Neural cell (in vitro differentiated cells): ENCODE results near the gene KCNQ5. TPM values are rescaled to one million over a fixed set of nuclear protein-coding genes. Genes with fewer than 3 reads are reported as not detected.

Experiments
- H2AFZ ChIP-seq: fragments of 200-600, 300-800 bp; sonication (generic), shearing (Covaris generic); 2 replicates; pipeline ENCODE4 v1.6.0; 2014; ENCODE audit warnings: low read depth, mild to moderate bottlenecking, antibody characterized with exemption, low read length, moderate library complexity
- H3F3A ChIP-seq: fragments of 200-600 bp; shearing (Covaris generic); 2 replicates; pipeline ENCODE4 v1.6.1; 2016; ENCODE audit warnings: mild to moderate bottlenecking, moderate library complexity, mixed read lengths, antibody characterized with exemption, low read length; ENCODE audit not compliant: insufficient read depth, poor library complexity, severe bottlenecking
- H3K27ac ChIP-seq: fragments of 200-600, 300-800 bp; sonication (generic), shearing (Covaris generic); 2 replicates; pipeline ENCODE4 v1.5.1; 2014; ENCODE audit warnings: mild to moderate bottlenecking, low read length, moderate library complexity
- H3K27me3 ChIP-seq: fragments of 300-800, 200-600 bp; sonication (generic), shearing (Covaris generic); 2 replicates; pipeline ENCODE4 v1.6.0; 2014; ENCODE audit warnings: mild to moderate bottlenecking, low read depth, low read length, moderate library complexity; ENCODE audit not compliant: insufficient read depth
- H3K36me3 ChIP-seq: fragments of 300-800, 200-600 bp; sonication (generic), shearing (Covaris generic); 2 replicates; pipeline ENCODE4 v1.5.1; 2014; ENCODE audit warnings: mild to moderate bottlenecking, antibody characterized with exemption, low read length, moderate library complexity; ENCODE audit not compliant: insufficient read depth
- H3K4me2 ChIP-seq: fragments of 300-800, 200-600 bp; sonication (generic), shearing (Covaris generic); 2 replicates; pipeline ENCODE4 v1.6.0; 2014; ENCODE audit warnings: mild to moderate bottlenecking, low read length
- H3K4me3 ChIP-seq: fragments of 300-800, 200-600 bp; sonication (generic), shearing (Covaris generic); 2 replicates; pipeline ENCODE4 v1.5.1; 2014; ENCODE audit warnings: mild to moderate bottlenecking, low read length, moderate library complexity
- H3K79me2 ChIP-seq: fragments of 200-600 bp; shearing (Covaris generic); replicated peaks from 2 replicates; pipeline ENCODE4 v1.6.0; 2014; ENCODE audit warnings: mild to moderate bottlenecking, low read length, moderate library complexity; ENCODE audit not compliant: insufficient read depth
- H3K9ac ChIP-seq: fragments of 300-800, 200-600 bp; sonication (generic), shearing (Covaris generic); 2 replicates; pipeline ENCODE4 v1.6.1; 2016; ENCODE audit warnings: mild to moderate bottlenecking, low read length, mixed read lengths
- H3K9me2 ChIP-seq: fragments of 200-600 bp; shearing (Covaris generic); 2 replicates; pipeline ENCODE4 v1.6.1; 2016; ENCODE audit warnings: mild to moderate bottlenecking, low read length, mixed read lengths; ENCODE audit not compliant: insufficient read depth
- H3K9me3 ChIP-seq: fragments of 200-600, 300-800 bp; sonication (generic), shearing (Covaris generic); 2 replicates; pipeline ENCODE4 v1.6.1; 2016; ENCODE audit warnings: mild to moderate bottlenecking, mixed run types, low read length, moderate library complexity, mixed read lengths
- H4K20me1 ChIP-seq: fragments of 200-600 bp; shearing (Covaris generic); 2 replicates; pipeline ENCODE4 v1.6.1; 2016; ENCODE audit warnings: mild to moderate bottlenecking, mixed run types; ENCODE audit not compliant: insufficient read depth
- CTCF ChIP-seq: fragments of 450-650 bp; IDR thresholded peaks from 2 replicates; pipeline ENCODE4 v1.5.1; 2014; ENCODE audit warnings: antibody characterized with exemption, mild to moderate bottlenecking, moderate library complexity; ENCODE audit not compliant: poor library complexity, severe bottlenecking
- EP300 ChIP-seq: fragments of 450-650 bp; conservative IDR thresholded peaks from 2 replicates; pipeline ENCODE4 v1.6.1; 2014; ENCODE audit warnings: antibody characterized with exemption, mild to moderate bottlenecking, moderate library complexity; ENCODE audit not compliant: poor library complexity, severe bottlenecking
- EZH2 ChIP-seq: fragments of 200-600, 300-800 bp; shearing (Covaris generic), sonication (generic); IDR thresholded peaks from 2 replicates; pipeline ENCODE4 v1.6.1; 2014; ENCODE audit warnings: antibody characterized with exemption, low read length, borderline replicate concordance, mild to moderate bottlenecking; ENCODE audit not compliant: insufficient read depth, poor library complexity, severe bottlenecking
- MXI1 ChIP-seq: fragments of 450-650 bp; conservative IDR thresholded peaks from 2 replicates; pipeline ENCODE4 v1.6.1; 2014; ENCODE audit warnings: antibody characterized with exemption, mild to moderate bottlenecking; ENCODE audit not compliant: poor library complexity, severe bottlenecking
- POLR2AphosphoS5 ChIP-seq: IDR thresholded peaks from 2 replicates; pipeline ENCODE4 v1.6.1; 2012
- RAD21 ChIP-seq: fragments of 450-650 bp; conservative IDR thresholded peaks from 2 replicates; pipeline ENCODE4 v1.6.1; 2014; ENCODE audit warnings: antibody characterized with exemption, mild to moderate bottlenecking, moderate library complexity
- REST ChIP-seq: IDR thresholded peaks from 2 replicates; pipeline ENCODE4 v1.6.1; 2012; ENCODE audit warnings: borderline replicate concordance
- SMC3 ChIP-seq: fragments of 450-650 bp; conservative IDR thresholded peaks from 2 replicates; pipeline ENCODE4 v1.6.1; 2014; ENCODE audit warnings: antibody characterized with exemption, mild to moderate bottlenecking, moderate library complexity; ENCODE audit not compliant: poor library complexity
- TAF1 ChIP-seq: IDR thresholded peaks from 2 replicates; pipeline ENCODE4 v1.6.1; 2012; ENCODE audit warnings: low read depth
- polyA plus RNA-seq: library from polyadenylated mRNA; depleted of rRNA; stranded (reverse); fragments of >200 nt; gene quantifications from 2 replicates; pipeline ENCODE4 v1.2.3, GENCODE V29; 2014

The KCNQ5 gene
- polyA plus RNA-seq, 1 donor from 2014 or later = 0.30 TPM

GRCh38 chr6:73004231-73004630 lies 382.4 kb downstream of the KCNQ5 start:
- H4K20me1 ChIP-seq = no peaks in the 10 kb centered on the region
- no peak overlapping the region for H3K4me2 ChIP-seq
- no peak for TF ChIP-seq SMC3
- no peak for TF ChIP-seq POLR2AphosphoS5
- TF ChIP-seq EP300 = peak; percentile 27
- H3K9ac ChIP-seq = no peak overlapping the region
- H3K9me3 ChIP-seq = no peaks in the 10 kb centered on the region
- no peaks in the 10 kb centered on the region for H3K27me3 ChIP-seq
- H3K4me3 ChIP-seq = no peak overlapping the region
- no peak overlapping the region for H2AFZ ChIP-seq
- H3K9me2 ChIP-seq = no peaks in the 10 kb centered on the region
- no peaks in the 10 kb centered on the region for H3K79me2 ChIP-seq
- no peaks in the 10 kb centered on the region for H3K36me3 ChIP-seq
- H3F3A ChIP-seq = no peaks in the 10 kb centered on the region
- no peak overlapping the region for H3K27ac ChIP-seq

- Histone ChIP-seq H3K9me3 (no peaks in the 10 kb centered on the region), H3K9ac (no peak overlapping the region), H2AFZ (no peak overlapping the region), H3K27me3 (no peaks in the 10 kb centered on the region), H3F3A (no peaks in the 10 kb centered on the region), H3K27ac (no peak overlapping the region), H3K9me2 (no peaks in the 10 kb centered on the region), H3K79me2 (no peaks in the 10 kb centered on the region), H3K36me3 (no peaks in the 10 kb centered on the region), H4K20me1 (no peaks in the 10 kb centered on the region), H3K4me2 (no peak overlapping the region), H3K4me3 (no peak overlapping the region)
- TF ChIP-seq CTCF (no peak), RAD21 (no peak), SMC3 (no peak), POLR2AphosphoS5 (no peak), REST (no peak), EZH2 (no peak), MXI1 (no peak), EP300 (no peak), TAF1 (no peak)
Measured at GRCh38 chr6:73004861-73005260, 383.0 kb downstream of the KCNQ5 start.

- no peak for TF ChIP-seq EZH2
- no peak for TF ChIP-seq TAF1
- TF ChIP-seq REST = no peak
- no peak for TF ChIP-seq MXI1
- no peak for TF ChIP-seq RAD21
- TF ChIP-seq POLR2AphosphoS5 = no peak
- no peak for TF ChIP-seq EP300
- no peak for TF ChIP-seq SMC3
- no peak for TF ChIP-seq CTCF
- Histone ChIP-seq H2AFZ (no peak overlapping the region), H3K4me2 (no peak overlapping the region), H3K4me3 (no peak overlapping the region), H3K36me3 (no peaks in the 10 kb centered on the region), H3F3A (no peaks in the 10 kb centered on the region), H3K27me3 (no peaks in the 10 kb centered on the region), H3K9ac (no peak overlapping the region), H3K79me2 (no peaks in the 10 kb centered on the region), H3K9me3 (no peaks in the 10 kb centered on the region), H3K9me2 (no peaks in the 10 kb centered on the region), H3K27ac (no peak overlapping the region), H4K20me1 (no peaks in the 10 kb centered on the region)
Measured at GRCh38 chr6:73006146-73006545, 384.3 kb downstream of the KCNQ5 start.
